ENCODE measurements around the gene TMEM150B.

- TF ChIP-seq CTCF (IDR thresholded peaks at IDR 0.05 in 2 of 3, conservative IDR thresholded peaks at IDR 0.05 in 1 of 3; ENCODE audit: insufficient read depth in 2 of 3, low read depth in 1 of 3, low read length in 3 of 3): no peak
- peak; percentile 48; the same call in 1 of the 2 replicates for TF ChIP-seq POLR2A (conservative IDR thresholded peaks at IDR 0.05)
Observed at GRCh38 chr19:55348317-55349034, 23.3 kb upstream of the TMEM150B start.

All from K562 (cell line).